ENCODE data around the gene ZNF366. TPM values are rescaled to one million over a fixed set of nuclear protein-coding genes. Genes with fewer than 3 reads are reported as not detected.

Gene ZNF366
- total RNA-seq, 6 experiments from 2014 or later, result 0.77 to 2.3 (median 1.2) TPM

DNA sequence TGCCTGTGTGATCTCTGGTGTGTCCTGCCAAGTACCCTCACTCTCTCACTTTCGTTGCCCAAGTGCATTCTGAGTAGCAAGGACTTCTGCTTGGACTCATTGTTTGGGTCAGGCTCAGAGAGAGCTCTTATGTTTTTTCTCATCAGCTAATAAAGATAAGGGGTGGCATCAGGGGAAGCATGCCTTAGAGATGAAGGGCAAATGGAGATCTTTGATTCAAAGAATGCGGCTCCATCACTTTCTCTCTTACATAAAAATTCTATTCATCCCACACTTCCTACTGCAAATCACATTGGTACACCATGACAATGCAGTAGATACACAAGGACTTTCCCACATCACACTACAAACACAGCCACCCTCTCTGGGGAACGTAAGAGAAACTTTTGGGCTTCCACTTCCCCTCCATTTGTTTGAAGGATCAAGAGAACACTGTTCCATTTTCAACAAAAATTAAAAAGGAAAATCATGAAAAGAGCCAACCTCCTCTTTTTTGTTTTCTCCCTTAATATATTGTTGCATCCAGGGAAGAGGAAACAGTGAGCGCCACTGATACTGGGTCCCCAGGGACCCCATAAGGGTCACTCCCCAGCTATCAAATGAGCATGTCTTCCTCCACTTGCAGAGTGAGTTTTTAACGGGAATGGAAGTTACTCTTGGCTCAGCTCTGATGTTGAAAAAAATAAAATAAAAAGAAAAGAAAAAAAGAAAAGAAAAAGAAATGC, 73.0 kb downstream of the ZNF366 start:
- 48% methylated on average over 5 of the region's 5 CpGs for WGBS (ENCODE audit: insufficient coverage, low coverage, low lambda C conversion rate, missing lambda C conversion rate)
- no peaks in the 10 kb centered on the region for H3K9me3 ChIP-seq

DNA sequence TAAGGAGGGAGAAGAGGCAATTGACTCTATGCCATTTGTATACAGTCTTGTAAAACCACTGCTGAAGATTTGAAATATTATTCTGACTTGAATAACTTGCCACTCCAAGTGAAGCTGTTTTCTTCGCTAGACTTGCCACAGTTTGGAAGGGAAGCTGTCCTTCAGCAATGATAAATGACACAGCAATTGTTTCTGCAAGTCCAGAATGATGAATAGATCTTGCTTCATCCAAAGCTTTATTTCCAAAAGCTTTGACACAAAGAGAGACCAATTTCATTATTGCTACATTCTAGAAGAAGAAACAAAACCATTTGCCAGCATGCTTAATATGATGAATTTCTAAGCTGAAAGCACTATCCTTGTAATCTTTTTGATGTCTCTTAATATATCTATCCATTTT, 73.7 kb downstream of the ZNF366 start:
- intact Hi-C loops (cut with DNase I), result no loop called here
- Histone ChIP-seq H3K27me3 (no peaks in the 10 kb centered on the region), H3K36me3 (no peaks in the 10 kb centered on the region), H3K4me3 (no peak overlapping the region), H3K27ac (no peak overlapping the region), H3K4me1 (no peaks in the 10 kb centered on the region), H3K9me3 (no peaks in the 10 kb centered on the region)
- ATAC-seq, result no peak
- 55% methylated on average over 1 of the region's 1 CpG for WGBS (ENCODE audit: insufficient coverage, low coverage, low lambda C conversion rate, missing lambda C conversion rate)
- TF ChIP-seq, protein P1, sequence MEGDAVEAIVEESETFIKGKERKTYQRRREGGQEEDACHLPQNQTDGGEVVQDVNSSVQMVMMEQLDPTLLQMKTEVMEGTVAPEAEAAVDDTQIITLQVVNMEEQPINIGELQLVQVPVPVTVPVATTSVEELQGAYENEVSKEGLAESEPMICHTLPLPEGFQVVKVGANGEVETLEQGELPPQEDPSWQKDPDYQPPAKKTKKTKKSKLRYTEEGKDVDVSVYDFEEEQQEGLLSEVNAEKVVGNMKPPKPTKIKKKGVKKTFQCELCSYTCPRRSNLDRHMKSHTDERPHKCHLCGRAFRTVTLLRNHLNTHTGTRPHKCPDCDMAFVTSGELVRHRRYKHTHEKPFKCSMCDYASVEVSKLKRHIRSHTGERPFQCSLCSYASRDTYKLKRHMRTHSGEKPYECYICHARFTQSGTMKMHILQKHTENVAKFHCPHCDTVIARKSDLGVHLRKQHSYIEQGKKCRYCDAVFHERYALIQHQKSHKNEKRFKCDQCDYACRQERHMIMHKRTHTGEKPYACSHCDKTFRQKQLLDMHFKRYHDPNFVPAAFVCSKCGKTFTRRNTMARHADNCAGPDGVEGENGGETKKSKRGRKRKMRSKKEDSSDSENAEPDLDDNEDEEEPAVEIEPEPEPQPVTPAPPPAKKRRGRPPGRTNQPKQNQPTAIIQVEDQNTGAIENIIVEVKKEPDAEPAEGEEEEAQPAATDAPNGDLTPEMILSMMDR (IDR thresholded peaks at IDR 0.05), result no peak
- no peak for TF ChIP-seq POLR2A (IDR thresholded peaks at IDR 0.05)
- no peak for DNase-seq

More for the DNA sequence above, 73.0 kb downstream of the ZNF366 start:
- Histone ChIP-seq H3K4me3 (no peak overlapping the region), H3K36me3 (no peaks in the 10 kb centered on the region), H3K27ac (no peak overlapping the region), H3K27me3 (no peaks in the 10 kb centered on the region), H3K4me1 (no peaks in the 10 kb centered on the region)
- intact Hi-C loops (cut with DNase I), result no loop called here
- TF ChIP-seq POLR2A (IDR thresholded peaks at IDR 0.05), result no peak
- TF ChIP-seq, protein P1 (IDR thresholded peaks at IDR 0.05), result no peak
- no peak for DNase-seq
- ATAC-seq, result no peak

DNA sequence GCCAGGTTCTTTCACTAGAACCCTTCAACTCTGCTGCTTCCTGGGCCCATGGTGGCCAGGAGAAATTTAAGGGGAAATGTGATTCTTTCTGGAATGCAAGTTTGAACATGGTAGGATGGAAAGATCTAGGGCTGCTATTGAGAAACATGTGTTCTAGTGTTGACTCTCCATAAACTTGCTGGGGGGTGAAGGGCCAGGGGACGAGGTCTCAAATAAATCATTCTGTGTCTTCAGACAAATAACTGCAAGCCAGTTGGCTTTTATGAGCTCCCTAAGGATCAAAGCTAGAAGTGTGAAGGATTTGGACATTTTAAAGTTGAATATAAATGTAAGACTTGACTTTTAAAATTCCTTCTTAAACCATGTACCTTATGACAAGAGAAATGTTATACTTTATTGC, 78.5 kb downstream of the ZNF366 start:
- no peak for DNase-seq
- Histone ChIP-seq H3K9me3 (no peaks in the 10 kb centered on the region), H3K27me3 (no peaks in the 10 kb centered on the region), H3K36me3 (no peaks in the 10 kb centered on the region), H3K4me1 (no peaks in the 10 kb centered on the region), H3K27ac (no peak overlapping the region), H3K4me3 (no peak overlapping the region)
- TF ChIP-seq POLR2A (IDR thresholded peaks at IDR 0.05), result no peak
- TF ChIP-seq, protein P1 (IDR thresholded peaks at IDR 0.05), result no peak
- 50% methylated on average over 1 of the region's 1 CpG for WGBS (ENCODE audit: insufficient coverage, low coverage, low lambda C conversion rate, missing lambda C conversion rate)
- intact Hi-C loops (cut with DNase I), result no loop called here
- ATAC-seq, result no peak

DNA sequence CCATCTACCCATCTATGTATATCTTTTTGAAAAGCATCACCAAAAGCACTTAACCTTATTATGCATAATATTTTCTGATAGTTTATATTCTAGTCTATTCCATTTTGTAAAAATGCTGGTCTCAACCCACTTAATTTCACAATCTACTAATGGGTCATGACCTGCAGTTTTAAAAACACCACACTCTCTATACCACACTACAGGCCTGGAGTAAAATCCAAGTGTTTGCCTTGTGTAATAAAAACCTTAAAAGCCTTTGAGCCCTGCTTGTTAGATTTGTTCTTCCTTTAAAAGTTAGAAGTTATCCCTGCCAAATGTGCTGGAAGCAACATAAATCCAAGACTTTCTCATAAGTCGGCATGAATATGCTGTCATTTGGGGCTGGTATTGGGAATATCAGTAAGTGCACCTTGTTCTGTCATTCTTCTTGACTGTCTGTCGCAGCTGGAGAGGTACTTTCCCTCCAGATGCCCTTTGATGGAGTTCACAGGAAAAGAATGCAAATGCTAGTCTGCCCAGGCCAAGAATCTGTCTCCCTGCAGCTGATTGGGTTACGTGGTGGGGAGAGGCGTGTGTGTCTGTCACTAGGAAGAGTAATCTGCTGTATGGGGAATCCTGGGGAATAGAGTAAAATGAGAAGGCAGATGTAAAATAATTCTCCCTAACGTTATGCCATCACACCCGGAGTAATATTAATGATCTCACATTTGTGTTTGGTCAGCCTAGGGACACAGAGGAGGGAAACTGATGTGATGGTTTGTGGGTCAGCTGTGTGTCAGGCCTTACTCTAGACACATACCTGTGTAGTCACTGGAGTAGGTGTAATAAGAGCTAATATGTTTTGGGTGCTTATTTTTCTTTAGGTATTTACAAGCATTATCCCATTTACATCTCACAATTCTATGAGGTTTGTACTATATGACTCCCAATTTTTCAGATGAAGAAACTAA, 79.4 kb downstream of the ZNF366 start:
- TF ChIP-seq, protein P1 (IDR thresholded peaks at IDR 0.05), result no peak
- no peak for TF ChIP-seq POLR2A (IDR thresholded peaks at IDR 0.05)
- ATAC-seq, result no peak
- WGBS (ENCODE audit: insufficient coverage, low coverage, low lambda C conversion rate, missing lambda C conversion rate), result 61% methylated on average over 6 of the region's 6 CpGs

More for the DNA sequence above, 79.4 kb downstream of the ZNF366 start:
- Histone ChIP-seq H3K4me1 (no peaks in the 10 kb centered on the region), H3K9me3 (no peaks in the 10 kb centered on the region), H3K27ac (no peak overlapping the region), H3K4me3 (no peak overlapping the region), H3K27me3 (no peaks in the 10 kb centered on the region), H3K36me3 (no peaks in the 10 kb centered on the region)
- DNase-seq, result no peak
- intact Hi-C loops (cut with DNase I), result no loop called here

All from right lobe of liver (tissue), 6 donors.